ENCODE data around the gene EMX2. TPM values are rescaled to one million over a fixed set of nuclear protein-coding genes. Genes with fewer than 3 reads are reported as not detected.

EMX2 gene
- total RNA-seq, 1 donor from 2014 or later, result 0.47 TPM

DNA sequence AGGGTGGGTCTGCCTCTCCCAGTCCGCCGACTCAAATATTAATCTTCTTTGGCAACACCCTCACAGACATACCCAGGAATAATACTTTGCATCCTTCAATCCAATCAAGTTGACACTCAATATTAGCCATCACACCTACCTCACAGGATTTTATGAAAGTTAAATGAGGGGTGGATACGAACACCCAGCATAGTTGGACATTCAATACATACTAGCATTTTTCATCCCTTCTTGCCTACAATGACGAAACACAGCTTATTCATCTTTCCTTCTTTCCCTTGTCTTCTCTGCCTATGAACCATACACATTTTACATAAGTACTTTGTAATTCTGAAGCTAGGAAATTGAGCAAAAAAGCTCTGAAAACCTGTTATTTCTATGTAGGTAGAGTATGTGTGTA lies 48.5 kb downstream of the EMX2 start:
- DNase-seq, result no peak
- H3K27ac Mint-ChIP-seq (ENCODE audit: unreplicated experiment), result no peak overlapping the region
- peaks cover 5% of the 10 kb centered on the region for H3K27me3 Mint-ChIP-seq (ENCODE audit: unreplicated experiment)
- H3K36me3 Mint-ChIP-seq (ENCODE audit: unreplicated experiment), result peaks cover 4% of the 10 kb centered on the region
- no peak overlapping the region for H3K4me3 Mint-ChIP-seq (ENCODE audit: unreplicated experiment)
- peaks cover 4% of the 10 kb centered on the region for H3K9me3 Mint-ChIP-seq (ENCODE audit: unreplicated experiment)
- TF ChIP-seq, protein P1, sequence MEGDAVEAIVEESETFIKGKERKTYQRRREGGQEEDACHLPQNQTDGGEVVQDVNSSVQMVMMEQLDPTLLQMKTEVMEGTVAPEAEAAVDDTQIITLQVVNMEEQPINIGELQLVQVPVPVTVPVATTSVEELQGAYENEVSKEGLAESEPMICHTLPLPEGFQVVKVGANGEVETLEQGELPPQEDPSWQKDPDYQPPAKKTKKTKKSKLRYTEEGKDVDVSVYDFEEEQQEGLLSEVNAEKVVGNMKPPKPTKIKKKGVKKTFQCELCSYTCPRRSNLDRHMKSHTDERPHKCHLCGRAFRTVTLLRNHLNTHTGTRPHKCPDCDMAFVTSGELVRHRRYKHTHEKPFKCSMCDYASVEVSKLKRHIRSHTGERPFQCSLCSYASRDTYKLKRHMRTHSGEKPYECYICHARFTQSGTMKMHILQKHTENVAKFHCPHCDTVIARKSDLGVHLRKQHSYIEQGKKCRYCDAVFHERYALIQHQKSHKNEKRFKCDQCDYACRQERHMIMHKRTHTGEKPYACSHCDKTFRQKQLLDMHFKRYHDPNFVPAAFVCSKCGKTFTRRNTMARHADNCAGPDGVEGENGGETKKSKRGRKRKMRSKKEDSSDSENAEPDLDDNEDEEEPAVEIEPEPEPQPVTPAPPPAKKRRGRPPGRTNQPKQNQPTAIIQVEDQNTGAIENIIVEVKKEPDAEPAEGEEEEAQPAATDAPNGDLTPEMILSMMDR (IDR thresholded peaks at IDR 0.05; ENCODE audit: partially characterized antibody, unreplicated experiment), result no peak
- H3K4me1 Mint-ChIP-seq (ENCODE audit: low read depth, unreplicated experiment), result peaks cover 22% of the 10 kb centered on the region

- TF ChIP-seq, protein P1 (IDR thresholded peaks at IDR 0.05; ENCODE audit: partially characterized antibody, unreplicated experiment), result no peak
- Mint-ChIP-seq H3K36me3 (ENCODE audit: unreplicated experiment) (peaks cover 4% of the 10 kb centered on the region), H3K9me3 (ENCODE audit: unreplicated experiment) (no peaks in the 10 kb centered on the region), H3K27ac (ENCODE audit: unreplicated experiment) (no peak overlapping the region), H3K27me3 (ENCODE audit: unreplicated experiment) (peaks cover 4% of the 10 kb centered on the region), H3K4me1 (ENCODE audit: low read depth, unreplicated experiment) (peaks cover 16% of the 10 kb centered on the region), H3K4me3 (ENCODE audit: unreplicated experiment) (no peak overlapping the region)
- no peak for DNase-seq
These were observed 52.2 kb downstream of the EMX2 start for GRCh38 chr10:117594722-117595121.

- H3K27me3 Mint-ChIP-seq (ENCODE audit: unreplicated experiment), result peaks cover 6% of the 10 kb centered on the region
- TF ChIP-seq, protein P1 (IDR thresholded peaks at IDR 0.05; ENCODE audit: partially characterized antibody, unreplicated experiment), result no peak
- peaks cover 14% of the 10 kb centered on the region for H3K4me1 Mint-ChIP-seq (ENCODE audit: low read depth, unreplicated experiment)
- H3K27ac Mint-ChIP-seq (ENCODE audit: unreplicated experiment), result no peak overlapping the region
- DNase-seq, result no peak
- H3K36me3 Mint-ChIP-seq (ENCODE audit: unreplicated experiment), result peaks cover under 1% of the 10 kb centered on the region
- no peaks in the 10 kb centered on the region for H3K9me3 Mint-ChIP-seq (ENCODE audit: unreplicated experiment)
- H3K4me3 Mint-ChIP-seq (ENCODE audit: unreplicated experiment), result no peak overlapping the region
These were observed 54.2 kb downstream of the EMX2 start for GRCh38 chr10:117596706-117597105.

GRCh38 chr10:117597216-117597615 lies 54.7 kb downstream of the EMX2 start:
- Mint-ChIP-seq H3K36me3 (ENCODE audit: unreplicated experiment) (no peaks in the 10 kb centered on the region), H3K27ac (ENCODE audit: unreplicated experiment) (no peak overlapping the region)

More at GRCh38 chr10:117597216-117597615, 54.7 kb downstream of the EMX2 start:
- Mint-ChIP-seq H3K4me1 (ENCODE audit: low read depth, unreplicated experiment) (peaks cover 14% of the 10 kb centered on the region), H3K9me3 (ENCODE audit: unreplicated experiment) (no peaks in the 10 kb centered on the region), H3K4me3 (ENCODE audit: unreplicated experiment) (no peak overlapping the region), H3K27me3 (ENCODE audit: unreplicated experiment) (peaks cover 6% of the 10 kb centered on the region)
- no peak for DNase-seq
- TF ChIP-seq, protein P1 (IDR thresholded peaks at IDR 0.05; ENCODE audit: partially characterized antibody, unreplicated experiment), result no peak

Other genes with a start within 250 kb of the EMX2 start
- 23.3 TPM for gene PDZD8, start 167.3 kb upstream of the EMX2 start, total RNA-seq (ENCODE audit: unreplicated experiment)